Measurements from ENCODE around the gene RFPL4A. TPM values are rescaled to one million over a fixed set of nuclear protein-coding genes. Genes with fewer than 3 reads are reported as not detected.

The RFPL4A gene
- total RNA-seq, 1 experiment from 2014 or later, result 12.4 TPM

DNA sequence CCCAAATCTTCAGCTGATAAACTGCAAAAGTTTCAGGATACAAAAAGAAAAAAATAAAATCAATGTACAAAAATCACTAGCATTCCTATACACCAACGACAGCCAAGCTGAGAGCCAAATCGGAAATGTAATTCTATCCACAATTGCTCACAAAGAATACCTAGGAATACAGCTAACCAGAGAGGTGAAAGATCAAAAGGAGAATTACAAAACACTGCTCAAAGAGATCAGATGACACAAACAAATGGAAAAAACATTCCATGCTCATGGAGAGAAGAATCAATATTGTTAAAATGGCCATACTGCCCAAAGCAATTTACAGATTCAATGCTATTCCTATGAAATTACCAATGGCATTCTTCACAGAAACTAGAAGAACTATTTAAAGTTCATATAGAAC, 43.4 kb downstream of the RFPL4A start:
- no peak for DNase-seq (ENCODE audit: low spot score)

DNA sequence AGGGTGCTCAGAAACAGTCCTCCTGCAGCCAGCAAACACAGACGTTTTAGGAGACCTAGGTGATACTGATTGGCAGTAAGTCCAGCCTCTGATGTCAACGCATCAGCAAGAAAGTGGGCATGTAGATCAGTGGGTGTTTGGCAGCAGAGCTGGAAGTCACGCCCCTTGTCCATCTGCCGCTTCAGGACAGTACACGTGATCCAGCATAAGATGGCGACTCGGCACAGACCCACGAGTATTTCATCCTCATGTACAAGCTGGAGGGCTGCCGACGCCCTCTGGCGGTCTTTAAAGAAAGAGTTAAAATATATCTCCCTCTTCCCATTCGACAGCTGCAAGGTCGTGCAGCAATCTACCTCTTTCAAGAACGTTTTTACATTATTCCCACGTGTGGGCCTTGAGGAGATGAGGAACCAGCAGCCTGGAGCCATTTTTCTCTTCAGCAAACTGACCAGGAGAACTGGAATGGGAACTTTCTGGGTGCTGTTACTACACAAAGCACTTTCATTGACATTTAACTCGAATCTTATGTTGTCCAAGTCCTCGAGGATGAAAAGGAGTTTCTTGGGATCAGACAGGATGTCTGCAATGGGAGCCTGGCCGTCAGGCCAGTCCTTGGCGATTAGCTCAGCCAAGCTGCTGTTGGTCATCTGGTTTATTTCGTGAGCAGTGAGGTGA, 50.6 kb downstream of the RFPL4A start:
- DNase-seq (ENCODE audit: low spot score), result peak; percentile 97

- no peak for DNase-seq (ENCODE audit: low spot score)
These were observed 52.4 kb downstream of the RFPL4A start for GRCh38 chr19:55811340-55811739.

DNA sequence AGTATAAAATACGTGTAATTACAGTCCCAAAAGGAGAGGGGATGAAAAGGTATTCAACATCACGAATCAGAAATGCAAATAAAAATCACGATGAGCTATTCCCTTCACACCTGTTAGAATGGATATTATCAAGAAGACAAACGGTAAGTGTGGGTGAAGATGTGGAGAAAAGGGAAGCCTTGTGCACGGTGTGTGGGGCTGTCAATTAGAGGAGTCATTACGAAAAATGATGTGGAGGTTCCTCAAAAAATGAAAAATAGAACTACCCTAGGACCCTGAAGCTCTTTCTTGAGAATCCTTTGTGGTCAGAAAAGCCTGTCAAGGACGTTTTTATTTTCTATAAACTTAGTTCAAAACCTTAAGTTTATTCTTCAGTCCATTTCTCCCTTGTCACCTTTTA, 53.6 kb downstream of the RFPL4A start:
- no peak for DNase-seq (ENCODE audit: low spot score)

Other genes starting within 250 kb of the RFPL4A start
- gene SBK2, start 222.0 kb upstream of the RFPL4A start, total RNA-seq (2014; rRNA removed; shearing (Covaris generic)), result not detected in 2 replicates
- gene SBK3, start 213.6 kb upstream of the RFPL4A start, total RNA-seq (2014; rRNA removed; shearing (Covaris generic)), result not detected in 2 replicates
- gene ZNF579, start 178.2 kb upstream of the RFPL4A start, total RNA-seq (2014; rRNA removed; shearing (Covaris generic)), result 2.5 and 4.6 TPM in 2 replicates
- gene FIZ1, start 159.6 kb upstream of the RFPL4A start, total RNA-seq (2014; rRNA removed; shearing (Covaris generic)), result 5.1 and 7.8 TPM in 2 replicates
- 16.7 and 21.9 TPM in 2 replicates for gene ZNF524, start 158.8 kb upstream of the RFPL4A start, total RNA-seq (2014; rRNA removed; shearing (Covaris generic))
- gene ZNF865, start 153.4 kb upstream of the RFPL4A start, total RNA-seq (2014; rRNA removed; shearing (Covaris generic)), result 1.0 TPM in 2 replicates
- gene ZNF784, start 134.5 kb upstream of the RFPL4A start, total RNA-seq (2014; rRNA removed; shearing (Covaris generic)), result 5.2 and 7.2 TPM in 2 replicates
- 9.6 and 19.2 TPM in 2 replicates for gene ZNF580, start 118.1 kb upstream of the RFPL4A start, total RNA-seq (2014; rRNA removed; shearing (Covaris generic))
- gene ZNF581, start 115.4 kb upstream of the RFPL4A start, total RNA-seq (2014; rRNA removed; shearing (Covaris generic)), result 28.9 and 29.5 TPM in 2 replicates
- gene CCDC106, start 110.9 kb upstream of the RFPL4A start, total RNA-seq (2014; rRNA removed; shearing (Covaris generic)), result 0.45 and 2.4 TPM in 2 replicates
- gene U2AF2, start 104.1 kb upstream of the RFPL4A start, total RNA-seq (2014; rRNA removed; shearing (Covaris generic)), result 95.5 and 121 TPM in 2 replicates
- gene EPN1, start 83.9 kb upstream of the RFPL4A start, total RNA-seq (2014; rRNA removed; shearing (Covaris generic)), result 43.6 and 59.6 TPM in 2 replicates
- gene NLRP9, start 20.7 kb upstream of the RFPL4A start, total RNA-seq (2014; rRNA removed; shearing (Covaris generic)), result not detected in 2 replicates
- gene RFPL4AL1, start 10.0 kb downstream of the RFPL4A start, total RNA-seq (2014; rRNA removed; shearing (Covaris generic)), result 1.8 TPM in 1 of 2 replicates, not detected in the other
- 2.1 and 2.4 TPM in 2 replicates for gene NLRP11, start 72.9 kb downstream of the RFPL4A start, total RNA-seq (2014; rRNA removed; shearing (Covaris generic))
- gene NLRP4, start 77.4 kb downstream of the RFPL4A start, total RNA-seq (2014; rRNA removed; shearing (Covaris generic)), result 4.7 and 7.9 TPM in 2 replicates
- not detected in 2 replicates for gene NLRP13, start 173.2 kb downstream of the RFPL4A start, total RNA-seq (2014; rRNA removed; shearing (Covaris generic))
- not detected in 2 replicates for gene NLRP8, start 188.7 kb downstream of the RFPL4A start, total RNA-seq (2014; rRNA removed; shearing (Covaris generic))
- 0.12 and 1.3 TPM in 2 replicates for gene NLRP5, start 227.7 kb downstream of the RFPL4A start, total RNA-seq (2014; rRNA removed; shearing (Covaris generic))

Data from H4 (cell line).